Progenitor cell of endocrine pancreas (in vitro differentiated cells): ENCODE measurements around the gene VPS13D. TPM values are rescaled to one million over a fixed set of nuclear protein-coding genes. Genes with fewer than 3 reads are reported as not detected.

Experiments used
- DNase-seq: peaks from one replicate; pipeline ENCODE4 v3.0.0; 2021; ENCODE audit warnings: low spot score; ENCODE audit not compliant: unreplicated experiment
- H3K27ac Mint-ChIP-seq: 2 replicates; pipeline ENCODE4 v1.8.0; 2021; ENCODE audit warnings: mild to moderate bottlenecking, moderate library complexity, mixed read lengths
- H3K27me3 Mint-ChIP-seq: 2 replicates; pipeline ENCODE4 v1.8.0; 2021; ENCODE audit warnings: mixed read lengths
- H3K36me3 Mint-ChIP-seq: 2 replicates; pipeline ENCODE4 v1.8.0; 2022; ENCODE audit warnings: mixed read lengths; ENCODE audit not compliant: insufficient read depth
- H3K4me1 Mint-ChIP-seq: 2 replicates; pipeline ENCODE4 v1.8.0; 2021; ENCODE audit warnings: low read depth, mixed read lengths
- H3K4me3 Mint-ChIP-seq: 2 replicates; pipeline ENCODE4 v1.8.0; 2021; ENCODE audit warnings: low read depth, mild to moderate bottlenecking, moderate library complexity, mixed read lengths
- H3K9me3 Mint-ChIP-seq: 2 replicates; pipeline ENCODE4 v1.8.0; 2021; ENCODE audit warnings: low read depth, mixed read lengths
- total RNA-seq: library from RNA; stranded (reverse); gene quantifications from 2 replicates; pipeline ENCODE4 v1.2.1, GENCODE V29; 2021
- TF ChIP-seq, protein P1 (sequence below): fragments of 200-600 bp; sonication (generic); IDR thresholded peaks from one replicate; pipeline ENCODE4 v1.5.0; 2021; ENCODE audit warnings: antibody characterized with exemption, mild to moderate bottlenecking; ENCODE audit not compliant: unreplicated experiment

VPS13D gene
- total RNA-seq, 1 donor from 2014 or later, result 41.9 TPM

DNA sequence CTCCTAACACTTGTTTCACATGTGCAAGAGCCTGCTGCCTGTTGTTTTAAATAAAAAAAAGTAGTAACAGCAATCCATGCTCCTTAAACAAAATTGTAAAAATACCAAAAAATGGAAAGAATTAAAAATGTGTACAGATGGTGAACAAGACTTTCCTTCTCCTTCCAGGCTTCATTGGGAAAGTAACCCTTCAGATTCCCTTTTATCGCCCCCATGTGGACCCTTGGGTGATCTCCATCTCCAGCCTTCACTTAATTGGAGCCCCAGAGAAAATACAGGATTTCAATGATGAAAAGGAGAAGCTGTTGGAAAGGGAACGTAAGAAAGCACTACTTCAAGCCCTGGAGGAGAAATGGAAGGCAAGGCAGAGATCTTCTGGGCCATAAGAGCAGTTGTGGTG is 14.2 kb downstream of the VPS13D start:
- H3K4me3 Mint-ChIP-seq, result no peak overlapping the region
- DNase-seq, result no peak
- H3K9me3 Mint-ChIP-seq, result no peaks in the 10 kb centered on the region
- peaks cover 10% of the 10 kb centered on the region for H3K4me1 Mint-ChIP-seq
- H3K27ac Mint-ChIP-seq, result no peak overlapping the region
- TF ChIP-seq, protein P1, sequence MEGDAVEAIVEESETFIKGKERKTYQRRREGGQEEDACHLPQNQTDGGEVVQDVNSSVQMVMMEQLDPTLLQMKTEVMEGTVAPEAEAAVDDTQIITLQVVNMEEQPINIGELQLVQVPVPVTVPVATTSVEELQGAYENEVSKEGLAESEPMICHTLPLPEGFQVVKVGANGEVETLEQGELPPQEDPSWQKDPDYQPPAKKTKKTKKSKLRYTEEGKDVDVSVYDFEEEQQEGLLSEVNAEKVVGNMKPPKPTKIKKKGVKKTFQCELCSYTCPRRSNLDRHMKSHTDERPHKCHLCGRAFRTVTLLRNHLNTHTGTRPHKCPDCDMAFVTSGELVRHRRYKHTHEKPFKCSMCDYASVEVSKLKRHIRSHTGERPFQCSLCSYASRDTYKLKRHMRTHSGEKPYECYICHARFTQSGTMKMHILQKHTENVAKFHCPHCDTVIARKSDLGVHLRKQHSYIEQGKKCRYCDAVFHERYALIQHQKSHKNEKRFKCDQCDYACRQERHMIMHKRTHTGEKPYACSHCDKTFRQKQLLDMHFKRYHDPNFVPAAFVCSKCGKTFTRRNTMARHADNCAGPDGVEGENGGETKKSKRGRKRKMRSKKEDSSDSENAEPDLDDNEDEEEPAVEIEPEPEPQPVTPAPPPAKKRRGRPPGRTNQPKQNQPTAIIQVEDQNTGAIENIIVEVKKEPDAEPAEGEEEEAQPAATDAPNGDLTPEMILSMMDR, result peak; percentile 43
- H3K36me3 Mint-ChIP-seq, result peaks cover 17% of the 10 kb centered on the region
- no peaks in the 10 kb centered on the region for H3K27me3 Mint-ChIP-seq

DNA sequence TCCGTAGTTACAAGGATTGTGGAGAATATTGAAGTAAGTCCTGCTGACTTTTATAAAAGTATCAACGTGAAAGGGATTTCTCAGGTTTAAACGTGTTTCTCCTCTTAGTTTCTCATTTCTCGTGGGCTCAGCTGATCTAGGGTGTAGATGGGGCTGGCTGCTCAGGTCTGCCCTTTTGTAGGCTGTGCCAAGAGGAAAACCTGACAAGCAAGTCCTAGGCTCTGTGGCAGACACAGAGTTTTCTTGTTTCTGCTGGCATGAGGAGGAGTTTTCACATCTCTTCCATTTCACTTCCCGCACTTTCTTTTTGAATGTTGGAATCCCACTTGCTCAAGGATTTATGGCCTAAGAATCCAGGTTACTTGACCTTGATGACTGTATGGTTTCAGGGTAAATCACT is 14.8 kb downstream of the VPS13D start:
- no peak overlapping the region for H3K27ac Mint-ChIP-seq
- peaks cover 17% of the 10 kb centered on the region for H3K36me3 Mint-ChIP-seq
- H3K9me3 Mint-ChIP-seq, result no peaks in the 10 kb centered on the region
- TF ChIP-seq, protein P1, result no peak
- H3K27me3 Mint-ChIP-seq, result no peaks in the 10 kb centered on the region
- no peak overlapping the region for H3K4me3 Mint-ChIP-seq
- peaks cover 10% of the 10 kb centered on the region for H3K4me1 Mint-ChIP-seq
- no peak for DNase-seq

DNA sequence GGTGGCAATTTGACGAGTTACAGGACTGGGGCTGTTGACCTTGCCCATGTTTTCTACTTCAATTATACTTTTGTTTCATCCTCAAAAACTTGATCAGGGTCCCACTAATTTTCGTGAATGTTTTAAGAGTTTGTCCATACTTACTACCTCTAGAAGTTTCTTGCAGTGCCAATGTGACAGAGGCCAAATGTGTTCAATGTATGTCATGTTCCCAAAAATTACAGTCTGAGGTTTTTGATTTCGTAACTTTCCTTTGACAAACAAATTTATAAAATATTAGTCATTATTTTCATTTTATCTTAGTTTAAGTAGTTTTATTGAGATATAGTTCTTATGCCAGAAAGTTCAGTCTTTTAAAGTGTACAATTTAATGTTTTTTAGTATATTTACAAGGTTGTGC is 15.3 kb downstream of the VPS13D start:
- Mint-ChIP-seq H3K4me3 (no peak overlapping the region), H3K36me3 (peaks cover 16% of the 10 kb centered on the region), H3K27ac (no peak overlapping the region), H3K27me3 (no peaks in the 10 kb centered on the region), H3K4me1 (peaks cover 10% of the 10 kb centered on the region), H3K9me3 (no peaks in the 10 kb centered on the region)
- DNase-seq, result no peak
- TF ChIP-seq, protein P1, result no peak

DNA sequence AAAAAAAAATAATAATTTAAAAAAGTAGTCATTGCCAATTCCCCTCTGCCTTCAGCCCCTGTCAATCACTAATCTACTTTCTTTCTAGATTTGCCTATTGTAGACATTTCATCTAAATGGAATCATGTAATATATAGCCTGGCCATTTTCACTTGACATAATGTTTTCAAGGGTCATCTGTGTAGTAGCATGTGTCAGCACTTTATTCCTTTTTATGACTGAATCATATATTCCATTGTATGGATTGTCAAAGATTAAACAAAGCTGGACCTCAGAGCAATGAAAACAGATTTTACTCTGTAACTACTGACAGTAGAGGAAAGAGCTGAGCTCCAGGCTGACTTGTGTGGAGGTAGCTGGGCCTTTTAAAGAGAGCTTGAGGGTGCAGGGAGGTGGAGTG is 15.9 kb downstream of the VPS13D start:
- H3K27ac Mint-ChIP-seq, result no peak overlapping the region
- no peaks in the 10 kb centered on the region for H3K9me3 Mint-ChIP-seq

DNA sequence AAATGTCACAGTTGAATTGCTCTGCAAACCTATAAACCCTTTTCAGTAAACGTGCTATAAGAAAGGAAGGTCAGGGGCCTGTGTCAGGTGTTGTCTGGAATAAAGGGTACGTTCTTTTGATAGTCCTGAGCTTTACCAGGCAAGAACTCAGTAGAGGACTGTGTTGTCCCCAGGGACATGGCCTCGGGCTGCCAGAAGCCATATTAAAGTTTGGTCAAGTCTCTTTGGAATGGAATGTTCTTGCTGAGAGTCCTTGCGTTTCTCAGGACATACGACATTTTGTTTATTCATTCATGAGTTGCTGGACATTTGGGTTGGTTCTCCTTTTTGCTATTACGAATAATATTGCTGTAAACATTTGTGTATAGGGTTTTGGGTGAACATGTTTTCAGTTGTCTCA is 16.8 kb downstream of the VPS13D start:
- Mint-ChIP-seq H3K4me3 (no peak overlapping the region), H3K4me1 (peaks cover 8% of the 10 kb centered on the region), H3K36me3 (peaks cover 22% of the 10 kb centered on the region), H3K27ac (no peak overlapping the region), H3K9me3 (no peaks in the 10 kb centered on the region), H3K27me3 (no peaks in the 10 kb centered on the region)
- DNase-seq, result no peak
- TF ChIP-seq, protein P1, result no peak

More for the DNA sequence above, 15.9 kb downstream of the VPS13D start:
- H3K4me3 Mint-ChIP-seq, result no peak overlapping the region
- no peak for DNase-seq
- H3K27me3 Mint-ChIP-seq, result no peaks in the 10 kb centered on the region
- TF ChIP-seq, protein P1, result no peak
- peaks cover 10% of the 10 kb centered on the region for H3K4me1 Mint-ChIP-seq
- H3K36me3 Mint-ChIP-seq, result peaks cover 19% of the 10 kb centered on the region
